Neuron (in vitro differentiated cells): ENCODE data around the gene C1QC.

Experiments used
- H2AFZ ChIP-seq: one replicate; pipeline ENCODE4 v1.6.1; 2013; ENCODE audit warnings: low read depth, mild to moderate bottlenecking, inconsistent platforms, low read length, moderate library complexity
- H3K27me3 ChIP-seq: one replicate; pipeline ENCODE4 v1.6.1; 2013; ENCODE audit warnings: low read length; ENCODE audit not compliant: insufficient read depth
- H3K36me3 ChIP-seq: one replicate; pipeline ENCODE4 v1.6.1; 2013; ENCODE audit warnings: low read length; ENCODE audit not compliant: insufficient read depth
- H3K4me1 ChIP-seq: one replicate; pipeline ENCODE4 v1.6.1; 2013; ENCODE audit warnings: low read length; ENCODE audit not compliant: insufficient read depth
- H3K4me3 ChIP-seq: 2 replicates; pipeline ENCODE4 v1.5.1; 2013; ENCODE audit warnings: mild to moderate bottlenecking, low read length, moderate library complexity
- H3K9me3 ChIP-seq: one replicate; pipeline ENCODE4 v1.6.1; 2013; ENCODE audit warnings: low read length

Gene C1QC

GRCh38 chr1:22685591-22686059, 42.2 kb downstream of the C1QC start:
- Histone ChIP-seq H3K4me3 (peak overlapping the region; percentile 2), H3K9me3 (no peaks in the 10 kb centered on the region), H3K27me3 (no peaks in the 10 kb centered on the region), H3K36me3 (no peaks in the 10 kb centered on the region), H3K4me1 (peaks cover 28% of the 10 kb centered on the region), H2AFZ (peak overlapping the region; percentile 13)

- Histone ChIP-seq H3K4me1 (peaks cover 37% of the 10 kb centered on the region), H3K27me3 (no peaks in the 10 kb centered on the region), H2AFZ (no peak overlapping the region), H3K36me3 (no peaks in the 10 kb centered on the region), H3K9me3 (no peaks in the 10 kb centered on the region), H3K4me3 (no peak overlapping the region)
Observed at GRCh38 chr1:22687191-22687590, 43.8 kb downstream of the C1QC start.

- Histone ChIP-seq H3K9me3 (no peaks in the 10 kb centered on the region), H2AFZ (no peak overlapping the region), H3K27me3 (no peaks in the 10 kb centered on the region), H3K4me3 (no peak overlapping the region), H3K4me1 (peaks cover 37% of the 10 kb centered on the region), H3K36me3 (no peaks in the 10 kb centered on the region)
Observed at GRCh38 chr1:22688466-22688865, 45.0 kb downstream of the C1QC start.

- Histone ChIP-seq H3K4me3 (peak overlapping the region; percentile 6), H3K4me1 (peaks cover 37% of the 10 kb centered on the region), H3K9me3 (no peaks in the 10 kb centered on the region), H3K27me3 (no peaks in the 10 kb centered on the region), H3K36me3 (no peaks in the 10 kb centered on the region), H2AFZ (peak overlapping the region; percentile 4)
Observed at GRCh38 chr1:22689505-22689904, 46.1 kb downstream of the C1QC start.

- H3K4me3 ChIP-seq, result no peak overlapping the region
- no peaks in the 10 kb centered on the region for H3K36me3 ChIP-seq
- no peak overlapping the region for H2AFZ ChIP-seq
- H3K9me3 ChIP-seq, result no peaks in the 10 kb centered on the region
- H3K4me1 ChIP-seq, result peaks cover 22% of the 10 kb centered on the region
- H3K27me3 ChIP-seq, result no peaks in the 10 kb centered on the region
Observed at GRCh38 chr1:22691031-22691753, 47.8 kb downstream of the C1QC start.

- H3K27me3 ChIP-seq, result no peaks in the 10 kb centered on the region
- H3K9me3 ChIP-seq, result no peaks in the 10 kb centered on the region
- peaks cover 21% of the 10 kb centered on the region for H3K4me1 ChIP-seq
- no peaks in the 10 kb centered on the region for H3K36me3 ChIP-seq
- H2AFZ ChIP-seq, result no peak overlapping the region
- no peak overlapping the region for H3K4me3 ChIP-seq
Observed at GRCh38 chr1:22694172-22694571, 50.7 kb downstream of the C1QC start.

- H3K27me3 ChIP-seq, result no peaks in the 10 kb centered on the region
- no peak overlapping the region for H2AFZ ChIP-seq
- H3K4me3 ChIP-seq, result no peak overlapping the region
- H3K36me3 ChIP-seq, result no peaks in the 10 kb centered on the region
- no peaks in the 10 kb centered on the region for H3K9me3 ChIP-seq
- peaks cover 1% of the 10 kb centered on the region for H3K4me1 ChIP-seq
Observed at GRCh38 chr1:22696610-22697009, 53.2 kb downstream of the C1QC start.
